Measurements from ENCODE around the gene TUBB4B.

TUBB4B gene

DNA sequence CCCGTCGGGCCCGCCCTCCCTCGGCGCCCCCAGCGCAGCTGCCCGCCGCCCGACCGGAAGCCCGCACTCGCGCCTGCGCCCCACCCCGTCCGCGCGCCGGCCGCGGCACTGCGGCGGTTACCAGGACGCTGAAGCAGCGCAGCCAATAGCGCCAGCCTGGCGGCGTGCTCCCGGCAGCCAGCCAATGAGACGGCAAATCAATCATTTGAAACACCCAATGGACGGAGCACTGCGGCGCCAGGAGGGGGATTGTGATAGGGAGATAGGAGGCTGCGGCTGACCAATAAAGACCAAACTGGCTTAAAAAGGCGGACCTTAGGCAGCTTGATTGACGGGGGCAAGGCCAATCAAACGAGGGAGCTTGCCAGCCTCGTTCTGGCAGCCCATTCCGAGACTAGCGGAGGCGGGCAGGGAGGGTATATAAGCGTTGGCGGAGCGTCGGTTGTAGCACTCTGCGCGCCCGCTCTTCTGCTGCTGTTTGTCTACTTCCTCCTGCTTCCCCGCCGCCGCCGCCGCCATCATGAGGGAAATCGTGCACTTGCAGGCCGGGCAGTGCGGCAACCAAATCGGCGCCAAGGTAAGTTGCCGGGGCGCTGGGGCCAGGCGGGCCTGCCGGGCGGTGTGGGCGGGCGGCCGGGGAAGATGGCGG is at the start of gene TUBB4B:
Gene TUBB4B, plus strand, starts transcription at position 447 of the 649 bp plus-strand sequence. Its CDS starts 74 bp downstream, at position 521.
- peak; percentile 99 for DNase-seq

DNA sequence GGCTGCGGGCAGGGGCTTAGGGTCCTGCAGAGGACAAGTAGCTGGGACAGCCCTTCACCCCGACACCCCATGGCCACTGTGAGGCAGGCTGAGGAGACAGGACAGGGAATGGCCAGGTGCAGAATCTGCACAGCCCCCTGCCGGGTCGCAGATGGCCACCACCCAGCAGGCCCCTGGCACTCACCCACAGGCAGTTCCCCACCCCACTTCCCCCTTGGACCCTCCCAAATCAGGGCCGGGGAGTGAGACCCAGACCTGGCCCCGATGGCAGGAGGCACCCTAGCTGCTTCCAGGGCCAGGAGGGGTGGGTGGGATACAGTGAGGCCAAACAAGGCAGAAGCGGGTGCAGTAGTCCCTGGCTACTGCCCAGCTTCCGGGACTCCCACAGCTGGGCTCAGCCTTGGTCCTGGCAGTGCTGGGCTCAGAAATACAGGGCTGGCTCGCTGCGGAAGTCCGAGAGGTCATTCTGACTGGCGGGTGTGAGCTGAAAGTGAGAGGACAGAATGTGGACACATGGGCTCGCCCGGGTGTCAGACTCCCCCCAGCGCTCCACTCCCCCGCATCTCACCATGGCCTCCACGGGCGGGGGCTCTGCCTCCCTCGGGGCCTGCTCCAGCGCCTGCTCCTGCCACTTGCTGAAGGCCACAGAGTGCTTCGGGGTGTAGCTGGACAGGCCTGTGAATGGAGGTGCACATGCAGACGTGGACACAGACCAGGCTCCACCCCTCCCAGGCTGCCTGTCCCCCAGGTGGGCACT is 49.2 kb upstream of the TUBB4B start:
- no peak for DNase-seq

DNA sequence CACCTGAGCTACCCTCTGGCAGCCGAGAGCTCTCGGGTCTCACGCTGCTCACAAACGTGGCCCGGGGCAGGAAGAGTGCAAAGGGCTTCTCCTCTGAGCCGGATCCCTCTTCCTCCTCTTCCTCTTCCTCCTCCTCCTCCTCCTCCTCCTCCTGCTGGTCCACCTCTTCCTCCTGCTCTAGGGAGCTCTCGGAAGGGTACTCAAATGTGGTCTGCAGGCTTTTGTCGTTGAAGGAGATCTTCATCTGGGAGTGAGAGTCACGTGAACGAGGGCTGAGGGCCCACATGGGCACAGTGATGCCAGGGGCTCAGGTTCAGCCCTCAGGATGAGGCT is 48.7 kb upstream of the TUBB4B start:
- DNase-seq, result no peak

DNA sequence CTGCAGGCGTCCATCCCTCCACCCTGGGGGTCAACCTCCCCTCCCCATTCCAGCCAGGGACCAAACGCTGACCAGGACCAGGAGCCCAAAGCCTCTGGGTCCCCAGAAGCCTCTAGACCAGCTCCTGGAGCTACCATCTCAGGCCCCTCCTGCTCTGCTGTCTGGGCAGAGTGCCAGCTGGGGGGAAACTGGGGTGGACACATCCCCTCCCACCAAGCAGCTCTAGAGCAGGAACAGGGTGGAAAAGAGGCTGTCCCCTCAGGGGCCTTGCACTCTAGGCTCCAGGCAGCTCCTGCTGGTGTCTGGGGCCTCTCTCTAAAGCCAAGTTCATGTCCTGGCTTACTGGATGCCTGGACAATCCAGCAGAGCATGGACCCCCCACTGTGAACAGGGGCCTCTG is 48.2 kb upstream of the TUBB4B start:
- DNase-seq, result no peak

DNA sequence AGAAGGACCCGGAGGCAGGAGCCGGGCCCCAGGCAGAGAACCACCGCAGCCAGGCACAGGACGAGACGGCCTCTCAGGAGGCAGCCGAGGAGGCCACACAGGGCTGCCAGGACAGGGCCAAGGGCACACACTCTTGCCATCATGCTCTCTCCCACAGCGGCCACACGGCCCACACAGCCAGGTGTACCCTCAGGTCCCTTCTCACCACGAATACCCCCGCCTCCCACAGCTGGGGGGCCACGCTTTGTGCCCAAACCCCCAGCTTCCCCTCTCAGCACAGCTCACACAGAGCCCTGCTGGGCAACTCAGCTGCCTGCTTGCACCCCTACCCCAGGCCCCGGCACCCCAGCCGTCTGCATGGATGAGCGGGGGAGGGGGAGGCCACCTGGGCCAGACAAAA is 47.3 kb upstream of the TUBB4B start:
- DNase-seq, result no peak

DNA sequence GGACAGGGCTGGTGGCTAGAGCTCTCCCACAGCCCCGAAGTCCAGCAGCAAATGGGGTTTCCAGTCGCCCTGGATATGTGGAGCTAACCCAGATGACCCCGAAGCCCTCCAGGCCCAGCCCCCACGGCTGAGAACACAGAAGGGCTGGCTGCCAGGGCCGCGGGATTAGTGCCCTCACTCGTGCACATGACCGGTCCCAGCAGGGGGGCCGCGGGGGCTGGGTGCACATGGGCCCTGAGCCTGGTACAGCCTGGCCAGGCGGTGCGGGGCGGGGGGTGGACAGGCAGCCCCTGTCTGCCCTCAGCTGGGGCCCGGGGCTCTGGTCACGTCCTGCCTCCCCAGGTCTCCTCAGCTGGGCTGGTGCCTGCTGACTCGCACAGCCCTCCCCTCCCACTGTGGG is 46.7 kb upstream of the TUBB4B start:
- no peak for DNase-seq

DNA sequence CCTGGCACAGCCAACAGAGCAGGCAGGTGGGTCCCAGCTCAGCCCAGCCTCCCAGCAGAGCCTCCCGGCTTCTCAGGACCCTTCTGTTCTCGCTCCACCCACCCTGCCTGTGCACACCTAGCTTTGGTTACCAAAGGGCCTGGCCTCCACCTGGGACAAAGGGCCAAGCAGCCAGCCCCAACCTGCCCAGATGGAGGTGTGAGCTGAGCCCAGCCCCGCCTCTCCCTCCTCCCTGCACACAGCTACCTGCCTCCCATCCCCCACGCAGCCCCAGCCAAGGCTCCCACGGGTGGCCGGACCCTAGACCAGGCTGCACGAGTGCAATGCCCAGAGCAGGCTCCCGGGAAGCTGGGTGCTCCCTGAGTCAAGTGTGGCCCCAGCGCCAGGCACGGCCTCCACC is 46.2 kb upstream of the TUBB4B start:
- no peak for DNase-seq

DNA sequence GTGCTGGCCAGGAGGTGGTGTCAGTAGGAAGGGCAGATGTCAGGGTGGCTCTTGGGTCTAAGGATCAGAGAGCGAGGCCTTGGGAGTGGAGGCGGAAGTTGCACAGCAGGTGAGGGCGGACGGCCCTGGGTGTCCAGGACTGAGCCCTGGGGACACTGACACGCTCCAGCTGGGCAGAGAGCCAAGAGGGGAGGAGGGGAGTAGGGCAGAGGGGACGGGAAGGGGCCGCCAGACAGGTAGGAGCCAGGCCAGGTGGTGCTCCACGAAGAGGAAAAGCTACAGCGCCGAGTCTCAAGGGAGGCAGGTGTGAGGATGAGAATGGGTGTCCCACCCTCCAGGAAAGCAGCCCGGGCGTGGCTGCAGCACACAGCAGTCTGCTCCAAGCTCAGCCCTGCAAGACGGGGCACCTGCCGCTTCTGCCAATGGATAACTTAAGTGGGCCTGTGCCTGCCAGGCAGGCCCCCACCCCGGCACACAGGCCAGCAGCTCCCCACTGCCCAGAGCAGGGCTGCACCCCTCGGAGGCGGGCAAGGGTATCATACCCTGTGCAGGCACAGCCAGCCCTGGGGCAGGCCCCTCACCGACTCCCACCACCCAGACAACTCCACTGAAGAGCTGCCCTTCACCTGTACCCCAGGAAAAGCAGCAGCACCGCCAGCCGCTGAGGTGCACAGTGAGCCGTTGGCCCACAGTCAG is 45.4 kb upstream of the TUBB4B start:
- DNase-seq, result no peak

DNA sequence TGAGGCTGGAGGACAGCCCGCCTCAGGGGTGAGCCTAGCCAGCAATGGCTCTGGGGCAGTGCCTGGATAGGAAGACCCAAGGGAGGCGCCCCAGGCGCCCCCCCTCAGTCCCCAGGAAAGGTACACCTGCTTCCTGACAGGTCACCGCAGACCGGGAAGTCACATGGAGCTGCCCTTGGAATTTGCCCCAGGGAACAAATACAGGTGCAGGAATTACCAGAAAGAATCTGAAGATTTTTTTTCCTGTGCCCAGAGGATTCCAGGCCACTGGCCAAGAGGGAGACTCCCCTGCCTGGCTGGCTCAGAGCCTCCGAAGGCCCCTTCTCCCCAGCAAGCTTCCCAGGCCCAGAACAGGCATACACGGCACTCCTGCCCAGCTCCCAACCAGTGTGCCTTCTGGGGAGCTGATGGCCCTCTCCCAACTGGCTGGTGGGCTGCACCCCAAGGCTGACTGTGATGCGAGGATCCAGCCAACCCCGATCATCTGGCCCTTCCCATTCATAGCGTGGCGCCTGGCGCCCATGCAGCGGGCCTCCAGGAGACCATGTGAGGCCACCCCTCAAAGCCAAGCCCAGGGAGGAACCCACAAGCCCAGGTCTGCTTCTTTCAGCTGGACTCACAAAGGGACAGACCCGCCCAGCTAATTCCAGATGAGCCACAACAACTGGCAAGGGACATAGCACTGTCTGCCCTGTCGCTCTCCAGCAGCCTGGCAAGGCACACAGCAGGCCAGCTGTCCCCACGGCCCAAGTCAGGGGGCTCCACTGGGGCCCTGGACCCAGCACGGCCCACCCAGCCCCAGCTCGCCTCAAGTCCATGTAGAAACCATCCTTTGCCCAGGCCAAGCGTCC is 42.8 kb upstream of the TUBB4B start:
- DNase-seq, result no peak

DNA sequence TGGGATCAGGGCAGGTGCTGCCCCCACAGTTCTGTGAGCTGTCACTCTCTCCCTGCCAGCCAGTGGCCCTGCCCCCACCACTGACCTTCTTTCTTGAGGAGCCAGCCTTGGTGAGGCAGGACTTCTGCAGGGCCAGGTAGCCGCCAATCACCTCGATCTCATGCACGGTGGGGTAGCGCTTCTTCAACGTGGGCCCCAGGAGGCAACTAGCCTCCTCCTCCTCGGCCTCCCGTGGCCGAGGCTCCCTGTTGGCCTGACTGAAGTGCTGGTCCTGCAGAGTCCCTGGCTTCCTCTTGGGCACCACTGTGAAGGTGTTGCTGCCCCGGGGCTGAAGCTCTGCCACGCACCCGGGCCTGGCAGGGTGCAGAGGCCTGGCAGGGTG is 42.2 kb upstream of the TUBB4B start:
- no peak for DNase-seq

DNA sequence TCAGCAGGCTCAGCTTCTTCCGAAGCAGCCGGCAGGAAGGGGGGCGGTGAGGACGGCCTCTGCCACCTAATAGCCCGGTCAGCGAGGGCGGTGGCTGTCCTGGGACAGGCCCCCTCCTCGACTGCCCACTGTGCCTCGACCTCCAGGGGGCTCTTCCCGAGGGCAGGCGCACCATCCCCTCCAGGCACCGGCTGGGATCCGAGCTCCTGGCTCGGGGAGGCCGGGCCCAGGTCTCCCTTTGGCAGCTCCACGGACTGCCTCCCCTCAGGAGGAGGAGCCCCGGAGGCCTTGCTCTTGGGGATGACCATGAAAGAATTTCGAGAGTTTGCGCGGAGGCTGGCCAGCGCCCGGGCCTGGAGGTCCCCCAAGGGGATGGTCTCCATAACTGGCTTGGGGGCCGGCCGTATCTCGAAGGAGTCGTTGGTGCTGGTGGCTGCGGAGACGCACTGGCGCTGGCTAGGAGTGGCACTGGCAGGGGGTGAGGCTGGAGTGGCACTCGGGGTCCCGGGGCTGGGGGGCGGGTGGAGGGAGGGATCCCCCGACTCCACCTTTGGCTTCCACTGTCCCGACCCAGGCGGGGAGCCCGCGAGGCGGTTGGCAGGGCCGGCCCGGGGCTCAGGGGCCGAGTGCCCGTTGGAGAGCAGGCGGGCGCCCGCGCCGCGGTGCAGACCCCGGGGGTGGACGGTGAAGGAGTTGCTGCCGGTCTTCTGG is 41.5 kb upstream of the TUBB4B start:
- no peak for DNase-seq

DNA sequence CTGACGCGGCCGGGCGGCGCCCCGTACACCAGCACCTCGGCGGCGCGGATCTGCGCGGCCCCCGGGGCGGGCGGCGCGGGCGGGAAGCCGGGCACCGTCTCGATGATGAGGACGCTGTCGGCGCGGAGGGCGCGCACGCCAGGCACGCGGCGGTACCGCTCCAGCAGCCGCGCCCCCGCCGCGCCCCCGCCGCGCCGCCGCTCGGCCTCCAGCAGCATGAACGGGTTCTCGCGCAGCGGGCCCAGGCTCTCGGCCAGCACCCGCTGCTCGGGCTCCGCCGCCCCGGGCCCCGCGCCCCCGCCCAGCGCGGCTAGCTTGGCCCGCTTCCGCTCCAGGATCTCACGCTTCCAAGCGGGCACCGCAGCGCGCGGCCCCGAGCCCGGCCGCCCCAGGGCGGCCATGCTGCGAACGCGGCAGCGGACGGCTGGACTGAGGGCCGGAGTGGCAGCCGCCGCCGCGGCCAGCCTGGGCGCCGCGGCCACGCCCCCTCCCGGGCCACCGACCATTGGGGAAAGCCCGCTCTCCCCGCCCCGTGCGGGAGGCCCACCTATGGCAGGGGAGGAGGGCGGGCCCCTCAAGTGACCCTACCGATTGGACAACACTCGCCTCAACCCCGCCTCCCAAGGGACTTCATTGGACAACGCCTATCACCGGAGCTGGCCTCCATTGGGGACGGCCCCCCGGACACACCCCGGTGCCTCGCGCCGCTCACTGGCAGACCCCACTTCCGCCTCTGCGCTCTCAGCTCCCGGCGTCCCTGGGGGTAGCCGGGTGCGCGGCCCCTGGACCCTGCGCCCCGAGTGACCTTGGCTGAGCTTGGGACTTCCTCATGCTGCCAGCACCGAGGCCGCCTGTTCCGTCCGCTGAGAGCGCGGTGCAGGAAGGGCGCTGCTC is 40.5 kb upstream of the TUBB4B start, which contains the start of gene TPRN:
Gene TPRN, minus strand, starts transcription at position 431 of the 894 bp plus-strand sequence. Its CDS starts 30 bp downstream, at position 401.
- DNase-seq, result peak; percentile 97

DNA sequence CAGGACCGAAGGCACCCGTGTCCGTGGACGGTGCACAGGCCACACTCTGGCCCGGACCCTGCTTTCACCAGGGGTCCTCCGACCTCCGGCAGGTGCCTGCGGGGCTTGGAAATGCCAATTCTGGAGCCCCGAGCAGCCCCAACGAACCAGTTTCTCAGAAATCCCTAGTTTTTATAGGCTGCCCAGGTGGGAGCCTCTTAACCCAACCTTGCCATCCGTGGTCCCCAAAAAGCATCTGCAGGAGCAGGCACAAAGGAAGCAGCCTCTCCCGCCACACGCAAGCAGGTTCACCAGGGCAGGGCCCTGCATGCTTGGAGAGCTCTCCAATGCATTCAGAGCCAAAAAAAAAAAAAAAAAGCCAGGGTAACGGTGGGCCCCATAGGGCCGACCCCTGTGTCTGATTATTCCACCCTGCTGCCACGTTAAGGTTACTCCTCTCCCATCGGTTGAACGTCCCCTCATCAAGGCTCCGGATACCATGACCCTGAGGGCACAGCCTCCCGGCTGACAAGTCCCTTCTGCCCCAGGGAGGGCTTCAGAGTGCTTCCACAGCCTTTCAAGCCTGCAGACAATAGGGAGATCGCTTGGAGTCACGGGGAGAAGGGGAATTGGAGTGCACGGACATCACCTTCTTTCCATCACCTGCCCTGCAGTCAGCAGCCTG is 39.8 kb upstream of the TUBB4B start:
- DNase-seq, result no peak

DNA sequence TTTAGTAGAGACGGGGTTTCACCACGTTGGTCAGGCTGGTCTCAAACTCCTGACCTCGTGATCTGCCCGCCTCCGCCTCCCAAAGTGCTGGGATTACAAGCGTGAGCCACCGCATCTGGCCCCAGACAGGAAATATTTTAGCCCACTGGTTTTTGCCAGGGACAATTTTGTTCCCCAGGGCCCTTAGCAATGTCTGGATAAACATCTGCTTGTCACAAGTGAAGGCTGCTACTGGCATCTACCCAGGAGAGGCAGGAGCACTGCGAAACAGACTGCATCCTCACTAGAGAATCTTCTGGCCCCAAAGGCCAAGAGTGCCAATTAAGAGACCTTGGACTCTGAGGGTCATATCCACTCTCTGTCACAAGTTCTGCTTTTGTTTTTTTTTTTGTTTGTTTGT is 38.1 kb upstream of the TUBB4B start:
- DNase-seq, result no peak

DNA sequence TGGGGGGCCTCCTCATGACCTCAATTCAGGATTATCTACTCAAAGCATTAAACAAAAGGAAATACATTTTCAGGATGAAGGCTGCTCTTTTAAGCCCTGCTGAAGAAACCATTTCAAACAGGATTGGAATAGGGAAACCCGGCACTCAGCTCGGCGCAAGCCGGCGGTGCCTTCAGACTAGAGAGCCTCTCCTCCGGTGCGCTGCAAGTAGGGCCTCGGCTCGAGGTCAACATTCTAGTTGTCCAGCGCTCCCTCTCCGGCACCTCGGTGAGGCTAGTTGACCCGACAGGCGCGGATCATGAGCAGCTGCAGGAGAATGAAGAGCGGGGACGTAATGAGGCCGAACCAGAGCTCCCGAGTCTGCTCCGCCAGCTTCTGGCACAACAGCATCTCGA is 36.4 kb upstream of the TUBB4B start:
- DNase-seq, result no peak

DNA sequence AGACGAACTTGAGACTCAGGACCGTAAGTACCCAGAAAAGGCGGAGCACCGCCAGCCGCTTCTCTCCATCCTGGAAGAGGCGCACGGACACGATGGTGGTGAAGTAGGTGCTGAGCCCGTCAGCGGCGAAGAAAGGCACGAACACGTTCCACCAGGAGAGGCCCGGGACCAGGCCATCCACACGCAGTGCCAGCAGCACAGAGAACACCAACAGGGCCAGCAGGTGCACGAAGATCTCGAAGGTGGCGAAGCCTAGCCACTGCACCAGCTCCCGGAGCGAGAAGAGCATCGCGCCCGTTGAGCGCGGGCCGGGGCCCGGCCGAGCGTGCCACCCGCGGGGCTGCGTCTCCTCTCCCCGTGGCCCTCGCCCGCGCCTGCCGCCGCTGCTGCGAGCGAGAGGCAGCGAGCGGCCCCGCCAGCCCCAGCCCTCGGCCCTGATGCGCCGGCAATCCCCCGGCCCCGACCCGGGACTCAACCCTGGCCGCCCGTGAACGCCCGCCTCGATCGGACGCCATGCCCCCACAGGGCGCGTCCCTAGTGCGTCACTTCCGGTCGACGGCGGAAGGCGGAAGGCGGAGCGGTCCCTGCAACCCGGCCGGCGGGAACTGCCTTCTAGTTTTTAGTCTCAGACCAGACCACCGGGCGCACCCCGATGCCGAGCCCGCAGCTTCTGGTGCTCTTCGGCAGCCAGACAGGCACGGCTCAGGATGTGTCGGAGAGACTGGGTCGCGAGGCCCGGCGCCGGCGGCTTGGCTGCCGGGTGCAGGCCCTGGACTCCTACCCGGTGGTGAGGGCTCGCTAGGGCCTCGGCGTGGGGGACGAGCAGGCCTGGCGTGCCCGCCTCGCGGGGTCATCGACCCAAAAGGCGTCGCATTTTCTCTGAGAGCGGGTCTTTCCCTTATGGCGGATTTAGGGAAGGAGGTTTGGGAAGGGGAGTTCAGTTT is 35.7 kb upstream of the TUBB4B start, which contains the start of the genes NDOR1 and TMEM203:
Gene NDOR1, plus strand, starts transcription at position 575 of the 944 bp plus-strand sequence. Its CDS starts 78 bp downstream, at position 653.
Gene TMEM203, minus strand, starts transcription at position 523 of the 944 bp plus-strand sequence. Its CDS starts 234 bp downstream, at position 289.
- peak; percentile 10 for DNase-seq

DNA sequence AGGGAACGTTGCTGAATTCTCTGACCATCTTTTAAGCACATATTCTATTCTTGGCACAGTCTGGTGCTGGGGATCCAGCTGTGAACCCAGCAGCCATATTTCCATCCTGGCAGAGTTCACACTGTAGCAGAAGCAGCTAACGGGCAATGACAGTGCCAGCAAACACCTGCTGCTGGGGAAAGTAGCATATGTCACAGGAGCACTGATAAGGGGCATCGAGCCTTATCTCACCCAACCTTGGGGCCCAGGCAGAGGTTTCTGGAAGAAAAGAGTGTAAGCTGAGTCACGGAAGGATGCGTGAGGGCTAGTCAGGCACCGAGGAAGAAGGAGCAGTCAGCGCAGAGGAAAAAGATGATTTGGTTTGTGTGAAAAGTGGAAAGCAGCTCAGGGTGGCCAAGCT is 34.5 kb upstream of the TUBB4B start:
- no peak for DNase-seq

DNA sequence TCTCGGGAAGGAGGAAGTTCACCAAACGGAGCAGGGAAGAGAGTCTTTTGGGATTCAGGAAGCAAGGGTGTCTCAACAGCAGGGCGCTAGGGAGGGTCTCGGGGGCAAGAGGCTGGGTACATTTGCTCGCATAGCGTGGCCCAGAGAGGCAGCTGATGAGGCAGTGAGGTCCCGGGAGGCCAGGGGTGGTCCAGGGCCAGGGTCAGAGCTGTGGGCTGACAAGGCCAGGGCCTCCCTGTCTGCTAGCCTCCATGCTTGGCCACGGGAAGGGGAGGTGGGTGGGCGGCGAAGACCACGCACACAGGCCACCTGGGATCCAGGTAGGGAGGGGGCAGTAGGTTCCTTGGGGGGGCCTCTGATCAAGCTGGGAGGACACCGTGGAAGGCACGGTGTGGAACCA is 29.6 kb upstream of the TUBB4B start:
- DNase-seq, result no peak

DNA sequence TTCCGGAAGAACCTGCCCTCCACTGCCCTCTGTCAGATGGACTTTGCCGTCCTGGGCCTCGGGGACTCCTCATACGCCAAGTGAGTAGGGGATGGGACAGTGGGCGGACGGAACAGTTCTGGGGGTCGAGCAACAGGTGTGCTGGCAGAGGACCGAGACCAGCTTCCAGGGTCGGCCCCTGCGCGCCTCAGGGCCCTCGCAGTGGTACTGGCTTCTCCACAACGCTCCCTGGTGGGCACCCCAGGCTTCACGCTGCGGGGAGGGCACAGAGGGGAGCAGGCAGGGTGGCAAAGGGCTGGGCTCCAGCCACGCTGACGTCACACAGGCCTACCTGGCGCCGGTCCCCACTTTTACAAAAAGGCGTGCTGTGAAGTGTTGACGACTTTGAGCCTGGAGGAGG is 28.6 kb upstream of the TUBB4B start:
- no peak for DNase-seq
